ENCODE results near the gene FKTN. TPM values are rescaled to one million over a fixed set of nuclear protein-coding genes. Genes with fewer than 3 reads are reported as not detected.

The FKTN gene
- total RNA-seq, 1 experiment from 2014 or later: 17.3 TPM

GRCh38 chr9:105639936-105640335, 82.0 kb downstream of the FKTN start:
- ATAC-seq: no peak
- RAD21 ChIA-PET (ENCODE audit: low non-redundant PET in 1 of 2, low total read pairs in 2 of 2, uncharacterized antibody in 2 of 2, unreplicated experiment in 2 of 2): no interaction called here
- no peaks in the 10 kb centered on the region for H3K9me2 ChIP-seq (ENCODE audit: insufficient read depth)
- CTCF ChIA-PET: no interaction called here
- no peak overlapping the region for H2AFZ ChIP-seq (ENCODE audit: low read depth, low read length, poor library complexity, severe bottlenecking)
- intact Hi-C loops (cut with micrococcal nuclease): no loop called here
- H3K27ac ChIP-seq (ENCODE audit: low read depth, low read length): no peak overlapping the region
- no peak overlapping the region for H3K4me3 ChIP-seq (replicated peaks in 1 of 2; ENCODE audit: low read depth in 1 of 2, low read length in 2 of 2)
- H4K20me1 ChIP-seq (ENCODE audit: insufficient read depth): no peaks in the 10 kb centered on the region
- H3K4me2 ChIP-seq (ENCODE audit: low read length): no peak overlapping the region
- H3K27me3 ChIP-seq (ENCODE audit: insufficient read depth, low read length): no peaks in the 10 kb centered on the region
- H3K36me3 ChIP-seq (ENCODE audit: control insufficient read depth in 1 of 2, insufficient read depth in 2 of 2, low read length in 2 of 2): no peaks in the 10 kb centered on the region
- no peak for TF ChIP-seq ZNF274 (IDR thresholded peaks at IDR 0.05; ENCODE audit: low read depth, low read length)
- no peak for TF ChIP-seq SP1 (IDR thresholded peaks at IDR 0.05; ENCODE audit: low read depth)
- no peak for TF ChIP-seq FOSL1 (IDR thresholded peaks at IDR 0.05; ENCODE audit: low read depth)
- no peak for TF ChIP-seq JUND (IDR thresholded peaks at IDR 0.05)
- TF ChIP-seq SRF (IDR thresholded peaks at IDR 0.05; ENCODE audit: low read depth): no peak
- no peak for TF ChIP-seq POLR2A (IDR thresholded peaks at IDR 0.05; ENCODE audit: borderline replicate concordance, extremely low read depth, insufficient read depth, insufficient read length)
- TF ChIP-seq, protein P1, sequence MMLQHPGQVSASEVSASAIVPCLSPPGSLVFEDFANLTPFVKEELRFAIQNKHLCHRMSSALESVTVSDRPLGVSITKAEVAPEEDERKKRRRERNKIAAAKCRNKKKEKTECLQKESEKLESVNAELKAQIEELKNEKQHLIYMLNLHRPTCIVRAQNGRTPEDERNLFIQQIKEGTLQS (IDR thresholded peaks at IDR 0.05): no peak
- no peak for TF ChIP-seq POLR2AphosphoS5 (IDR thresholded peaks at IDR 0.05; ENCODE audit: low read depth, low read length)
- TF ChIP-seq YY1 (IDR thresholded peaks at IDR 0.05; ENCODE audit: extremely low read depth, insufficient replicate concordance, low read depth, low read length): no peak
- no peak for TF ChIP-seq TCF7L2 (IDR thresholded peaks at IDR 0.05; ENCODE audit: borderline replicate concordance, extremely low read depth, insufficient read depth, insufficient read length)
- no peak for TF ChIP-seq EGR1 (IDR thresholded peaks at IDR 0.05; ENCODE audit: low read depth)
- TF ChIP-seq, protein P2, sequence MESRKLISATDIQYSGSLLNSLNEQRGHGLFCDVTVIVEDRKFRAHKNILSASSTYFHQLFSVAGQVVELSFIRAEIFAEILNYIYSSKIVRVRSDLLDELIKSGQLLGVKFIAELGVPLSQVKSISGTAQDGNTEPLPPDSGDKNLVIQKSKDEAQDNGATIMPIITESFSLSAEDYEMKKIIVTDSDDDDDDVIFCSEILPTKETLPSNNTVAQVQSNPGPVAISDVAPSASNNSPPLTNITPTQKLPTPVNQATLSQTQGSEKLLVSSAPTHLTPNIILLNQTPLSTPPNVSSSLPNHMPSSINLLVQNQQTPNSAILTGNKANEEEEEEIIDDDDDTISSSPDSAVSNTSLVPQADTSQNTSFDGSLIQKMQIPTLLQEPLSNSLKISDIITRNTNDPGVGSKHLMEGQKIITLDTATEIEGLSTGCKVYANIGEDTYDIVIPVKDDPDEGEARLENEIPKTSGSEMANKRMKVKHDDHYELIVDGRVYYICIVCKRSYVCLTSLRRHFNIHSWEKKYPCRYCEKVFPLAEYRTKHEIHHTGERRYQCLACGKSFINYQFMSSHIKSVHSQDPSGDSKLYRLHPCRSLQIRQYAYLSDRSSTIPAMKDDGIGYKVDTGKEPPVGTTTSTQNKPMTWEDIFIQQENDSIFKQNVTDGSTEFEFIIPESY (IDR thresholded peaks at IDR 0.05; ENCODE audit: extremely low read depth, insufficient replicate concordance, low read length): no peak
- TF ChIP-seq EZH2 (IDR thresholded peaks at IDR 0.05): no peak
- no peak for TF ChIP-seq ELF1 (IDR thresholded peaks at IDR 0.05; ENCODE audit: borderline replicate concordance, low read depth)
- TF ChIP-seq, protein P3, sequence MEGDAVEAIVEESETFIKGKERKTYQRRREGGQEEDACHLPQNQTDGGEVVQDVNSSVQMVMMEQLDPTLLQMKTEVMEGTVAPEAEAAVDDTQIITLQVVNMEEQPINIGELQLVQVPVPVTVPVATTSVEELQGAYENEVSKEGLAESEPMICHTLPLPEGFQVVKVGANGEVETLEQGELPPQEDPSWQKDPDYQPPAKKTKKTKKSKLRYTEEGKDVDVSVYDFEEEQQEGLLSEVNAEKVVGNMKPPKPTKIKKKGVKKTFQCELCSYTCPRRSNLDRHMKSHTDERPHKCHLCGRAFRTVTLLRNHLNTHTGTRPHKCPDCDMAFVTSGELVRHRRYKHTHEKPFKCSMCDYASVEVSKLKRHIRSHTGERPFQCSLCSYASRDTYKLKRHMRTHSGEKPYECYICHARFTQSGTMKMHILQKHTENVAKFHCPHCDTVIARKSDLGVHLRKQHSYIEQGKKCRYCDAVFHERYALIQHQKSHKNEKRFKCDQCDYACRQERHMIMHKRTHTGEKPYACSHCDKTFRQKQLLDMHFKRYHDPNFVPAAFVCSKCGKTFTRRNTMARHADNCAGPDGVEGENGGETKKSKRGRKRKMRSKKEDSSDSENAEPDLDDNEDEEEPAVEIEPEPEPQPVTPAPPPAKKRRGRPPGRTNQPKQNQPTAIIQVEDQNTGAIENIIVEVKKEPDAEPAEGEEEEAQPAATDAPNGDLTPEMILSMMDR (IDR thresholded peaks at IDR 0.05 in 2 of 3, conservative IDR thresholded peaks at IDR 0.05 in 1 of 3; ENCODE audit: borderline replicate concordance in 1 of 3, insufficient read depth in 1 of 3, low read depth in 2 of 3, low read length in 2 of 3): no peak
- no peak for TF ChIP-seq SIN3A (IDR thresholded peaks at IDR 0.05; ENCODE audit: low read depth)
- no peak for TF ChIP-seq CEBPB (IDR thresholded peaks at IDR 0.05; ENCODE audit: low read depth)
- H3K9me3 ChIP-seq (ENCODE audit: control insufficient read depth in 1 of 2, insufficient read depth in 1 of 2, low read depth in 1 of 2, low read length in 2 of 2): no peaks in the 10 kb centered on the region
- POLR2A ChIA-PET: no interaction called here
- no peaks in the 10 kb centered on the region for H3K4me1 ChIP-seq (ENCODE audit: control insufficient read depth in 1 of 2, insufficient read depth in 2 of 2, low read length in 2 of 2)
- BruUV-seq (replicated peaks): no TSS peak
- no peaks in the 10 kb centered on the region for H3K79me2 ChIP-seq (ENCODE audit: insufficient read depth, low read length)
- H3K9ac ChIP-seq (ENCODE audit: low read length): no peak overlapping the region
- no peak for DNase-seq (ENCODE audit: low read depth, low spot score)
